GM10266 (cell line): Measurements from ENCODE around the gene GLT8D1.

Source experiments
- DNase-seq: peaks from one replicate; pipeline ENCODE4 v3.0.0; 2012; ENCODE audit errors: extremely low spot score
- TF ChIP-seq, protein P1 (sequence below): IDR thresholded peaks from 2 replicates; pipeline ENCODE4 v1.5.1; 2012; ENCODE audit warnings: mild to moderate bottlenecking, low read depth; ENCODE audit not compliant: control insufficient read depth, insufficient read depth; ENCODE audit errors: missing control alignments

GLT8D1 gene

DNA sequence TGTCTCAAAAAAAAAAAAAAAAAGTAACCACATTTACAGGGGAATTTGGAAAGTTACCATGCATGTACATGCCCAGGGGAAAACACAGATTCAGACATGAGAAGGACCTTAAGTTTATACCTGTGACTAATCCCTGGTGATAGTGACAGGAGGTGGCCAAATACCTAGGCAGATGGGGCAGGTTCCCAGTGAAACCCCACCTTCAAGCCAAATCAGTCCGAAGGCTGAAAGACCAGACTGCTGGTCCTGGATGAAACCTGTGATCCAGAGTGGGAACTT lies 16.1 kb upstream of the GLT8D1 start:
- no peak for DNase-seq
- TF ChIP-seq, protein P1, sequence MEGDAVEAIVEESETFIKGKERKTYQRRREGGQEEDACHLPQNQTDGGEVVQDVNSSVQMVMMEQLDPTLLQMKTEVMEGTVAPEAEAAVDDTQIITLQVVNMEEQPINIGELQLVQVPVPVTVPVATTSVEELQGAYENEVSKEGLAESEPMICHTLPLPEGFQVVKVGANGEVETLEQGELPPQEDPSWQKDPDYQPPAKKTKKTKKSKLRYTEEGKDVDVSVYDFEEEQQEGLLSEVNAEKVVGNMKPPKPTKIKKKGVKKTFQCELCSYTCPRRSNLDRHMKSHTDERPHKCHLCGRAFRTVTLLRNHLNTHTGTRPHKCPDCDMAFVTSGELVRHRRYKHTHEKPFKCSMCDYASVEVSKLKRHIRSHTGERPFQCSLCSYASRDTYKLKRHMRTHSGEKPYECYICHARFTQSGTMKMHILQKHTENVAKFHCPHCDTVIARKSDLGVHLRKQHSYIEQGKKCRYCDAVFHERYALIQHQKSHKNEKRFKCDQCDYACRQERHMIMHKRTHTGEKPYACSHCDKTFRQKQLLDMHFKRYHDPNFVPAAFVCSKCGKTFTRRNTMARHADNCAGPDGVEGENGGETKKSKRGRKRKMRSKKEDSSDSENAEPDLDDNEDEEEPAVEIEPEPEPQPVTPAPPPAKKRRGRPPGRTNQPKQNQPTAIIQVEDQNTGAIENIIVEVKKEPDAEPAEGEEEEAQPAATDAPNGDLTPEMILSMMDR = no peak

DNA sequence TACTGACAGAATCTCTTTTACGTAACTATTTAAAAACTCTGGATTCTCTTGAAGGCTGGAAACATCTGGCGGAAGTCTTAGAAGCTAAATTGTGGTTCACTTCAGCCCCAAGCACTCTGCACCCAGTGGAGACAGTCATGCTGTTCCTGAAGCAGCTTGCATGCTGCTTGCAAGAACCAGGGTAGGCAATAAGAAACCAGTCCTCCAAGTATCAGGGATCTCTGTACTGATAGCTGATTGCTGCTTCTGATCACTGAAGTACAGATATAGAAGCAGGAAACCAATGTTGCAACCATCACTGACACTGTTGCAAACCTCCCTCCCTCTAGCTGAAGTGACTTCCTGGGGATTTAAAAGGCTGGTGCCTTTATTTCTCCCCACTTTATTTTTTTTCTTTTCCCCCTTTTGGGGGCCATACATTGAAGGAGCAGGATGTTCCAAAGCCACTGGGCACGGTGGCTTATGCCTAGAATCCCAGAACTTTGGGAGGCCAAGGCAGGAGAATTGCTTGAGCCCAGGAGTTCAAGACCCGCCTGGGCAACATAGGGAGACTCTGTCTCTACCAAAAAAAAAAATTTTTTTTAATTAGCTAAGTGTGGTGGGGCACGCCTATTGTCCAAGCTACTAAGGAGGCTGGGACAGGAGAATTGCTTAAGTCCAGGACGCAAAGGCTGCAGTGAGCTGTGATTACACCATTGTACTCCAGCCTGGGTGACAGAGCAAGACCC lies 15.6 kb upstream of the GLT8D1 start:
- DNase-seq = peak; percentile 45
- TF ChIP-seq, protein P1 = no peak

DNA sequence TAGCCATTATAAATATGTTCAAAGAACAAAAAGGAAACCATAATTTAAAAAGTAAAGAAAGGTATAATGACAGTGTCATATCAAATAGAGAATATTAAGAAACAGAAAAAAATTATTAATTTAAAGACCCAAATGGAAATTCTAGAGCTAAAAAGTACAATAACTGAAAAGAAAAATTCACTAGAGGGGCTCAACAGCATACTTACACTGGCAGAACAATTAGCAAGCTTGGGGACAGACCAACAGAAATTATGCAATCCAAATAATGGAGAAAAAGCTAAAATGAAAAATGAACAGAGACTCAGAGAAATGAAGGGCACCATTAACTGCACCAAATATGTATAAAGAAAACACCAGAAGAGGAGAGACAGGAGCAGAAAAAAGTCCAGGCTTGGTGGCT lies 14.0 kb upstream of the GLT8D1 start:
- DNase-seq = no peak
- TF ChIP-seq, protein P1 = no peak

DNA sequence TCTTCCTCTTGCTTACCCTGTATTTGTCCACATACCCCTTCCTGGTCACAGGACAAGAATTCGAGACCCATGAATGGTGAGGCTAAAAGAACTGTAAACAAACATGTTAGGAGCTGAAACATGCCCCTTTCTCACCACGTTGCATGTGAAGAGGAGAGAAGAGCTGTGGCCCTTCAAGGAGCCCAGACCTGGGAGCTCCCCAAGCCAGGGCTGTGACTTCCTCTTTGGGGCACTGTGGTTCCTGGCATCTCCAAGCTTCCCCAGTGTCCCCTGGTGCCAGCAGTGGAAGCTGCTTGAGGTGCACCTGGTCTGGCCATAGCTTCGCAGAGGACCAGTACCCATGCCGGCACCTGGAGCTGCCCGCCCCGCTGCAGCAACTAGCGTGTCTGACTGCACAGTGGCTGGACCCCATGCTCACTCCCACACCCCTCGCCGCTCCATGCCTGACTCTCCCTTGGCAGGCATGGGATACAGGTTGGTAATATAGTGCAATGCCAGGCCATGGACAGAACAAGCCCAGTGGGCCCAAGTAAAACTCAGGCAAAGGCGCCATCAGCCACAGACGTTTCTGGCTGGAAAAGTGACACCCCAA lies 10.2 kb upstream of the GLT8D1 start:
- TF ChIP-seq, protein P1 = no peak
- DNase-seq = no peak

DNA sequence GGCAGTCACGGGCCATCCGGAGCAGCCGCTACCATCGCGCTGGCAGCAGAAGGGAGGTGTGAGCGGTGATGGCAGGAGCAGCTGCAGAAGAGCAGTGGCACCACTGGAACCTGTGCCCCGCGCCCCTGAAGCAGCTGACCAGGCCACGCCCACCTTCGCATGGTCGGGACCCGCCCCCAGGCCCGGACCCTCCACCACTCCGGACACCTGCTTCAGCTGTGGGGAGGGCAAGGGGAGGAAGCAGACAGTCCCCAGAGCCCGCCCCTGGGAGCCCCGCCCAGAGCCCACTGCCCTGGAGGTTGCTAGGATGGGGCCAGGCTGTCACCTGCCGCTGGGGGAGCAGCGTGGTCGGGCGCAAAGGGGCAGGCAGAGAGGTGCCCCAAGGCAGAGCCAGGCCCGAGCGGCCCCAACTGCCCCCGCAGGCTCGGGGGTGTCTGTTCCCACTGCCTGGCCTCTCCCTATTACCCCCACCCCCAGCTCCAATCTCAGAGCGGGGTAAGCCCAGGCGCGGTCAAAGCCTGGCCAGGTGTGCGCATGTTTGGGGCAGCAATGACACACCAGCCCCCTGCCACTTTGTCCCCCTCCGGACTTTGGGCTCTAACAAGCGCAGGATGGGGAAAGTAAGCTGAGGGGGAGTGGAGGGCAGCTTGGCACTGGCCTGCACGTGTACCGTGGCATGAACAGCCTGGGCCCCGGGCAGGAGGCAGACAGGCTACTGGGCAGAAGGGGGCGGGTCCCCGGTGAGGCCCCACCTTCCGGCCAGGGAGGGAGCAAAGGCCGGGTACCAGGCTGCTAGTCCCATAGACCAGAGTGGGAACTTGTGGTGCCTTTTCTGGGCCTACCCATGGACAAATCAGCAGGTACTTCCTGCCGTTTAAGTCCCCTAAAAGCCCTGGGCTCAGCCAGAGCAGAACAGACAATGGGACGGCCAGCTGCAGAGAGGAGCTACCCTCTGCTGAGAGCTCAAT lies 9.0 kb upstream of the GLT8D1 start:
- TF ChIP-seq, protein P1 = no peak
- no peak for DNase-seq

DNA sequence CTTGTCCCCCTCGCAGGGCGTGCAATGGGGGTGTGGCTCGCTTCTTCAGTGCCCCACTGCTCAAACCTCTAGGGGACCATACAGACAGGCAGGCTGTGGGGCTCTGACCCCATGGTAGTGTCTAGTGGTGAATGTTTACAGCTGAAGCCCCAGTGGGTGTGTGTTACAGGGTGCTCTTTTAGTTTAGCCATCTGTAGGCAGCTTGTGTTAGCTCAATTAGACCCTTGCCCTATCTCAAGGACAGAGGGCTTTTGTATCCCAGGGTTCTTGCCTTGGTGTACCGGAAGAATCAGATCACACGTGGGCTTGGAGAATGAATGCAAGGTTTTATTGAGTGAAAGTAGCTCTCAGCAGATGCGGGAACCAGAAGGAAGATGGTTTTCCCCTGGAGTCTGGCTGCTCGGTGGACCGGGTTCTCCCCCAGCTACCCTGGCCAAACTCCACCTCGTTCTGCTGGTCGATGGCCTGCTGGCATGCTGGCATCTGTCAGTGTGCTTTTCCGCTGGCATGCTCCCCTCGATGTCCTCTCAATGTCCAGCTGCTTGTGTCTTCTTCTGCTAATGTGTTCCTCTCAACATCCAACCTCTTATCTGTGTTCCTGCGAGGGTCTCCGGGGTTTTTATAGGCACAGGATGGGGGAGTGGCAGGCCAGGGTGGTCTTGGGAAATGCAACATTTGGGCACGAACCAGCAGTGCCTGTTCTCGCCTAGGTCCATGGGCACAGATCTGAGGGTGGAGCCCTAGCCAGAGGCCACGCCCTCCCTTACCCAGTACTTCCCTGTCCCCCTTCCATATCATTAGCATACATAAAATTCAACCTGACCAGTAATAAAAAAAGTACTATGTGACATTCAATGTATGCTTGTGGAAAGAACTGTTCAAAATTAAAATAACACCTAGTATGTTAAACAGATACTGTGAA lies 7.0 kb upstream of the GLT8D1 start:
- TF ChIP-seq, protein P1 = no peak
- no peak for DNase-seq
